Endothelial cell of hepatic sinusoid (primary cell): Measurements from ENCODE around the gene MEN1.

Experiments used
- in situ Hi-C: cut with HindIII; loops from 2 replicates; pipeline ENCODE4 v1.10.0; 2017; ENCODE audit warnings: low sequenced_read_pairs

The MEN1 gene

GRCh38 chr11:64810271-64810890 is at the start of gene MEN1:
Gene MEN1 (minus strand): TSS chr11:64810551. CDS start chr11:64810109, 442 bp downstream.
- in situ Hi-C loops = no loop called here

- in situ Hi-C loops = loop anchor here (10.0 kb wide), 1 partner anchor 85 kb away; the partner anchor contains the start of gene SF1
Measured at GRCh38 chr11:64859542-64860414, 49.4 kb upstream of the MEN1 start.

- in situ Hi-C loops = loop anchor here (10.0 kb wide), 1 partner anchor 84 kb away; the partner anchor contains the start of gene SF1
Measured at GRCh38 chr11:64858467-64859263, 48.3 kb upstream of the MEN1 start.

GRCh38 chr11:64857485-64857884 is 47.1 kb upstream of the MEN1 start:
- in situ Hi-C loops = loop anchor here (10.0 kb wide), 1 partner anchor 83 kb away; the partner anchor contains the start of gene SF1

GRCh38 chr11:64856382-64857227 is 46.3 kb upstream of the MEN1 start:
- in situ Hi-C loops = loop anchor here (10.0 kb wide), 1 partner anchor 82 kb away; the partner anchor contains the start of gene SF1

- in situ Hi-C loops = loop anchor here (10.0 kb wide), 1 partner anchor 81 kb away; the partner anchor contains the start of gene SF1
Measured at GRCh38 chr11:64855596-64856304, 45.4 kb upstream of the MEN1 start.

- in situ Hi-C loops = loop anchor here (10.0 kb wide), 1 partner anchor 80 kb away; the partner anchor contains the start of gene SF1
Measured at GRCh38 chr11:64854534-64855502, 44.5 kb upstream of the MEN1 start.

GRCh38 chr11:64854157-64854533 is 43.8 kb upstream of the MEN1 start:
- in situ Hi-C loops = loop anchor here (10.0 kb wide), 1 partner anchor 79 kb away; the partner anchor contains the start of gene SF1

GRCh38 chr11:64853709-64854108 is 43.4 kb upstream of the MEN1 start:
- in situ Hi-C loops = loop anchor here (10.0 kb wide), 1 partner anchor 79 kb away; the partner anchor contains the start of gene SF1

GRCh38 chr11:64852804-64853509 is 42.6 kb upstream of the MEN1 start:
- in situ Hi-C loops = loop anchor here (10.0 kb wide), 1 partner anchor 78 kb away; the partner anchor contains the start of gene SF1

GRCh38 chr11:64851831-64852351 is 41.5 kb upstream of the MEN1 start:
- in situ Hi-C loops = loop anchor here (10.0 kb wide), 1 partner anchor 77 kb away; the partner anchor contains the start of gene SF1

GRCh38 chr11:64850979-64851567 is 40.7 kb upstream of the MEN1 start:
- in situ Hi-C loops = loop anchor here (10.0 kb wide), 1 partner anchor 76 kb away; the partner anchor contains the start of gene SF1

GRCh38 chr11:64849598-64850356 is 39.4 kb upstream of the MEN1 start:
- in situ Hi-C loops = loop anchor here (5.0 to 10.0 kb wide), 3 partner anchors 43 to 83 kb away; partner anchors contain the start of gene SF1

GRCh38 chr11:64848826-64849597 is 38.7 kb upstream of the MEN1 start:
- in situ Hi-C loops = loop anchor here (5.0 kb wide), 2 partner anchors 43 to 83 kb away; no protein-coding TSS in a partner anchor
